Posterior cingulate gyrus (tissue), 11 donors: Measurements from ENCODE around the gene PCDH18.

Experiments used
- DNase-seq, 10 donors: peaks; one replicate each; pipeline versions ENCODE4 v3.0.0 to v3.0.0-alpha.2; 2020 to 2021; ENCODE audit warnings: mixed read lengths in 3 of 10
- intact Hi-C: fragments of 100-400 bp; cut with DNase I; formaldehyde crosslinking; loops from one replicate; pipeline ENCODE4 v1.15.1; 2023

Gene PCDH18

DNA sequence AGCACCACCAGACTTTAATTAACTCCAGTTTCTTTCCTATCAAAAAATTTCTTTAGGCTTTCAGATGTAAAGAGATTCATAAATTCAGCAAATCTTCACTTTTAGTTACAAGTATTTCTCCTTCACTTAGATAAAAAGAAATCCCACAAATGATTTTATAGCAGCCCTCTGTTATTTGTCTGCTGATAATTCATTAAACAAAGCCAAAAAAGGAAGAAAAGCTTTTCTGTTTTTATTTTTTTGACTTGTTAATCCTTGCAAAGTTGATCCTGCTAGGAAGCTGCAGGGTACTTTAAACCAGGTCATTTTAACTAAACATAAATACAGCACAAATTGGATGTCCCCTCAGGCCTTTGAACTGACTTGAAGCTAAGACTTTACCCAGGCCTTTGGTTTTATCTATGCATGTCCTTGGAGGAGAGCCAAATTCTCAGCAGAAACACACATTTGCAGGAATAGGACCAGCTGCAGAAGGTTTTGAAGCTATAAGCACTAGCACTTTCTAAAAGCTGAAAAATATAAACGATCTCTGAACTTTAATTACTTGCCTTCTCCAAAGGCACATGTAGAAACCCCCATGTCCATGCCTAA lies 57.5 kb downstream of the PCDH18 start:
- DNase-seq: no peak
- intact Hi-C loops: no loop called here

DNA sequence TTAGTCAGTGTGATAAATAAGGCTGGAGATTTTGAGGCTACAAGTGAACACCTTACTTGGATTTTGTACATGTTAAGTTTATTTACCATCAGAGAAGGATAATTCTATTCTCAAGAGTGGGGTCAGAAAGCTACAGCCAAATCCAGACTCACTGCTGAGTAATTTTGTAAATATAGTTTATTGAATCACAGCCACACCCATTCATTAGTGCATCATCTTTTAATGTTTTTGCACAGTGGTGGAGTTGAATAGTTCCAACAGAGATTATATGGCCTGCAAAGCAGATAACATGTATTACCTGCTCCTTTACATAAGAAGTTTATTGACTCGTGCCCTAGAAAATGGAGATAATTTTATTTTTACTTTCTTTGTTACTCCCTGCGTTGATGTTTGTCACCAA lies 60.4 kb downstream of the PCDH18 start:
- intact Hi-C loops: no loop called here
- DNase-seq: no peak

DNA sequence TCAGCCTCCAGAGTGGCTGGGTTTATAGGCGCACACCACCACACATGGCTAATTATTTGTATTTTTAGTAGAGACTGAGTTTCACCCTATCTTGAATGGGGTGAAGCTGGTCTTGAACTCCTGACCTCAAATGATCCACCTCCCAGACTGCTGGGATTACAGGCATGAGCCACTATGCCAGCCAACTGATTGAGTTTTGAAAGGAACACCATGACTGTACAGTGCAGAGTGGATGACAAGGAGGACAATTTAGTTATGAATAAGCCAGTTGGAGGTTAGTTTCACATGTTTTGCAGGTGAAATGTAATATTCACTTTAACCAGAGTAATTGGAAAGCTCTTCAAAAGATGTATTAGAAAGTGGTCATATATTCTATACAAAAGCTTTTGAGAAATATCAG lies 60.8 kb downstream of the PCDH18 start:
- intact Hi-C loops: no loop called here
- DNase-seq: no peak

DNA sequence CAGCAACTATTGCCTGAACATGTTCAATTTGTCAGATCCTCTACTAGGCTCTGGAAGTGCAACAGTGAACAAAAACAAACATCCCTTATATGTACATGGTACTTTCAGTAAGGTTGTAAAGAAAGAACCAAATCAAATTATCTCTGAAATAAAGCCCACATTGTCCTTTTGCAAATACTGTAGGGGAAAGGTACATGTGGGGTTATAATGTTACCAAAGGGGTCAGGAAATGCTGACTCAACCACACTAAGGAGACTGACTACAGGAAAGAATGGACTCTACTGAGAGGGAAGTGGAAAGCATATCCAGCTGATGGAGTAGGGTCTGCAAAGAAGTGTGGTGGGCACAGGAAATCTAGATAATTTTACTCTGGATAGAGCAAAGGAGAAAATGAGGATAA lies 61.5 kb downstream of the PCDH18 start:
- DNase-seq: no peak
- intact Hi-C loops: no loop called here
